Urinary bladder (tissue), 4 donors: ENCODE data around the gene PRDM16. TPM values are rescaled to one million over a fixed set of nuclear protein-coding genes. Genes with fewer than 3 reads are reported as not detected.

Experiments
- DNase-seq: peaks from one replicate; pipeline ENCODE4 v3.0.0-alpha.2; 2015; ENCODE audit errors: extremely low spot score
- H3K27ac ChIP-seq: one replicate; pipeline ENCODE4 v1.5.1; 2013; ENCODE audit warnings: low read depth, mild to moderate bottlenecking, moderate library complexity
- H3K36me3 ChIP-seq: one replicate; pipeline ENCODE4 v1.6.1; 2013; ENCODE audit warnings: mild to moderate bottlenecking, moderate library complexity; ENCODE audit not compliant: insufficient read depth
- H3K4me1 ChIP-seq: one replicate; pipeline ENCODE4 v1.6.1; 2013; ENCODE audit warnings: mild to moderate bottlenecking, moderate library complexity; ENCODE audit not compliant: insufficient read depth
- H3K4me3 ChIP-seq: one replicate; pipeline ENCODE4 v1.5.1; 2013; ENCODE audit warnings: low read depth, low read length
- WGBS: extraction: QIAGEN DNeasy Blood & Tissue Kit; methylation state at CpG from one replicate; pipeline ENCODE4 v1.1.7; 2013; 5-methylcytosine and 5-hydroxymethylcytosine counted together
- polyA plus RNA-seq: library from polyadenylated mRNA; stranded (reverse); fragments of 200-250 nt; gene quantifications from one replicate; pipeline ENCODE4 v1.2.3, GENCODE V29; 2013
- total RNA-seq: library from RNA; depleted of rRNA; stranded (reverse); fragments of >200 nt; gene quantifications from one replicate; pipeline ENCODE4 v1.2.3, GENCODE V29; 2014
- donor health status: healthy with polysubstance abuse.
- donor health status: healthy.

PRDM16 gene
- total and polyA plus RNA-seq, 2 donors, result 2.8 to 3.7 TPM

DNA sequence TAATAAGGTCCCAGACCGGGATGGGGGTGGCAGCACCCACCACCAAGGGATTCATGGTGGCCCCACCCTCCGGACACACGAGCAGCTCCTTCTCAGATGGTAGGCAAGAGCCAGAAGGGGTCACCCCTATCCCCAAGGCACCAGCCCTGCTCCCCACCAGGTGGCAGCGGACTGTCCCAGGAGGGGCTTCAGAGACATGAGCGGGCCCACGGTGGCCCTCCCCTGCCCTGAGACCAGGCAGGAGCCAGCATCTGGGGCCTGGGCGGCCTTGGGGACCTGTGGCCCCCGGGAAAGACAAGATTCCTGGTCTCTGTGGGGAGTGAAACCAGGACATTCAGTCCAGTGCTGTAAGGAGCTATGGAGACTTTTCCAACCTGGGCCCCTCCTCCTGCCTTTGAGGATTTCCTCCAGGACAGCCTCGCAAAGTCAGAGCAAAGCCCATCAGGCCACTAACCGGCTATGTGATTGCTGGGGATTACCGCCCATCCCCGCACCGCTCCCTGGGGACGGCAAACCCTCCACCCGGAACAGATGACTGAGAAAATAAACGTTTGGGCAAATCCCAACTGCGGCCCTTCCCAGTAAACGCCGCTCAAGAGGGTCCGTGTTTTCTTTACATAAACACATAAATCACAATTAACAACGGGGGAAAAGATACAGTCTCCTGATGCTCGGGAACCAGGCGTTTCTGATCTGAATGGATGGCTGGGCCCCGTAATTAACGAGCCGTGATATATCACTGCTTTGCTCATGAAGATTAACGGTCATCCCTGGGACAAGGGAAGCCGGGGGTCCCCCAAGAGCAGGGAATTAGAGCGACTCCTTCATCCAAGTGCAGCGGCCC lies 334.6 kb downstream of the PRDM16 start:
- 31% methylated on average over 30 of the region's 30 CpGs for WGBS
- no peaks in the 10 kb centered on the region for H3K36me3 ChIP-seq
- no peak overlapping the region for H3K27ac ChIP-seq
- no peaks in the 10 kb centered on the region for H3K4me1 ChIP-seq
- H3K4me3 ChIP-seq, result no peak overlapping the region
- DNase-seq, result no peak

DNA sequence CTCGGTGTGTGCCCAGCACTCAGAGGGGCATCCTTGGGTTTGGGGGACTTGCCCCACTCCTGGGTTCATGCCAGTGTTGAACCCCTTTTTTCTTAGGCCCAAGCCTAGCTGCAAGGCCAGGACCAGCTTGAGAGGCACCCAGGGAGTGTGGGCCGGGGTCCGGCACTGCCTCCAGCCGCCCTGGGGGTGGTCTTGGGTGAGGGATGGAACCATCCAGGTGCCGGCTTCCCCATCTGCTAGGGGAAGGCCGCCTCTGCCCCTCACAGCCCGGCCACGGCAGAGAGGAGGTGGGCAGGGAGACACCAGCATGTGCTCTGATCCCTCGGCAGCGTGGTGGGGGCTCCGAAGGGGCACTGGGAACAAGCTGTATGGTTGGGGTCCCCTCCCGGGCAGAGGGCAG lies 335.3 kb downstream of the PRDM16 start:
- Histone ChIP-seq H3K27ac (no peak overlapping the region), H3K4me3 (no peak overlapping the region), H3K4me1 (no peaks in the 10 kb centered on the region), H3K36me3 (no peaks in the 10 kb centered on the region)
- no peak for DNase-seq
- 81% methylated on average over 12 of the region's 12 CpGs for WGBS

DNA sequence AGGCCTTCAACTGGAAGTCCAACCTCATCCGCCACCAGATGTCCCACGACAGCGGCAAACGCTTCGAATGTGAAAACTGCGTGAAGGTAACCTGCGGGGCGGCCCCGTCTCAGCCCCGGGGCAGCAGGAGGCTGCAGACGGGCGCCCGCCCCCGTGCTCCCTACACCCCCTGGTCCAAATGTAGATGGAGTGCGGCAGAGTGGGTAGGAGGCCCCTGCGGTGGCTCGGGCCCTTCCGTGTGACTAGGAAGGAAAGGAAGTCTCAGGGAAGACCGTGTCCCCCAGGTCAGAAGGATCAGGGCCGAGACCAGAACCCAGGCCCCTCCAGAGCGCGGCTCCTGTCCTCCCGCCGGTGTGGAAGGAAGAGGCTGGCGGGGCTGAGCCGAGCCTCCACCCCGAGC lies 335.8 kb downstream of the PRDM16 start:
- Histone ChIP-seq H3K4me1 (no peaks in the 10 kb centered on the region), H3K36me3 (no peaks in the 10 kb centered on the region), H3K27ac (no peak overlapping the region), H3K4me3 (no peak overlapping the region)
- no peak for DNase-seq
- 94% methylated on average over 27 of the region's 27 CpGs for WGBS

DNA sequence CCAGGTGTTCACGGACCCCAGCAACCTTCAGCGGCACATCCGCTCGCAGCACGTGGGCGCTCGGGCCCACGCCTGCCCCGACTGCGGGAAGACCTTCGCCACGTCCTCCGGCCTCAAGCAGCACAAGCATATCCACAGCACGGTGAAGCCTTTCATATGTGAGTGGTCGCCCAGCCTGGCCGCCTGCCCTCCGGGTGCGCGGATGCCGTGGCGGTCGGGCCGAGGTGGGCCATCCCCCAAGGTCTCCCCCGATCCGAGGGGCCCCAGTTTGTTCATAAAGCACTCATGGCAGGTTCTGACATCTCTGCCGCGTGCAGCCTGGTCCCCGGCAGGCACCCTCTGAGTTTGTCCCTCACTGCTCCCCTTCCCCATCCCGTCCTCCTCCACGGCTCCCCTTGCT lies 336.5 kb downstream of the PRDM16 start:
- Histone ChIP-seq H3K4me1 (no peaks in the 10 kb centered on the region), H3K27ac (no peak overlapping the region), H3K4me3 (no peak overlapping the region), H3K36me3 (no peaks in the 10 kb centered on the region)
- no peak for DNase-seq
- 89% methylated on average over 30 of the region's 30 CpGs for WGBS

DNA sequence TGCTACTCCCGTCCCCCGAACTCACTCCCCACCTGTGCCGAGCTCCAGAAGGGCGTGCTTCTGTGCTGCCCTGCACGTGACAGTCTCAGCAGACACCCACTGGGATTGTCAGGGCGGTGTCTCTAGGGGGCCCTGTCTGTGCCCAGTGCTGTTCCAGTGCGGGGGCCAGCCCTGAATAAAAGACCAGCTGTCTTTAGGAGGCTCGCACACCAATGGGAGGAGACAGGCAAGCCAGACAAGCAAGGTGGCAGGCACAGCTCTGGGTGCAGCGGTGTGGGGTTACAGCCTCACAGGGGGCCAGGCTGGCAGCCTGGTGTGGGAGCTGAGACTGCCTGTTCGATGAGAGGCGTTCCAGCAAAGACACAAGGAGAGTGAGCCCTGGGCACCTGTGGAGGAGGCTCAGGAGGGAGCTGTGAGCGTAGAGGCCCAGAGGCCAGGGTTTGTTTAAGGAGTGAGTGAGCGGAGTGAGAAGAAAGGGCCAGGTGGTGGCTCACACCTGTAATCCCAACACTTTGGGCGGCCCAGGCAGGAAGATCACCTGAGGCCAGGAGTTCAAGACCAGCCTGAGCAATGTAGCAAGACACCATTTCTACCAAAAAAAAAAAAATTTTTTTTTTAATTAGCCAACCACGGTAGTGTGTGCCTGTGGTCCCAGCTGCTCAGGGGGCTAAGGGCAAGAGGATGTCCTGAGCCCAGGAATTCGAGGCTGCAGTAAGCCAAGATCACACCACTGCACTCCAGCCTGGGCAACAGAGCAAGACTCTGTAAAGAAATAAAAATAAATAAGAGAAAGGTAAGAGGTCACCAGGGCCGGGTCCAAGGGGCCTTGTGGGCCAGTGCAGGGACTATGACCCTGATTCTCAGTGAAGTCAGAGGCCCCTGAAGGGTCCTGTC lies 337.2 kb downstream of the PRDM16 start:
- H3K27ac ChIP-seq, result no peak overlapping the region
- 81% methylated on average over 17 of the region's 17 CpGs for WGBS
- no peaks in the 10 kb centered on the region for H3K4me1 ChIP-seq
- DNase-seq, result no peak
- no peak overlapping the region for H3K4me3 ChIP-seq
- no peaks in the 10 kb centered on the region for H3K36me3 ChIP-seq

GRCh38 chr1:3407021-3407420 lies 338.0 kb downstream of the PRDM16 start:
- DNase-seq, result no peak
- no peaks in the 10 kb centered on the region for H3K36me3 ChIP-seq
- no peak overlapping the region for H3K27ac ChIP-seq
- WGBS, result 77% methylated on average over 12 of the region's 12 CpGs
- no peaks in the 10 kb centered on the region for H3K4me1 ChIP-seq
- H3K4me3 ChIP-seq, result no peak overlapping the region

- Histone ChIP-seq H3K4me1 (no peaks in the 10 kb centered on the region), H3K4me3 (no peak overlapping the region), H3K27ac (no peak overlapping the region), H3K36me3 (no peaks in the 10 kb centered on the region)
- WGBS, result 91% methylated on average over 36 of the region's 36 CpGs
- no peak for DNase-seq
Measured at GRCh38 chr1:3408751-3409266, 339.8 kb downstream of the PRDM16 start.

DNA sequence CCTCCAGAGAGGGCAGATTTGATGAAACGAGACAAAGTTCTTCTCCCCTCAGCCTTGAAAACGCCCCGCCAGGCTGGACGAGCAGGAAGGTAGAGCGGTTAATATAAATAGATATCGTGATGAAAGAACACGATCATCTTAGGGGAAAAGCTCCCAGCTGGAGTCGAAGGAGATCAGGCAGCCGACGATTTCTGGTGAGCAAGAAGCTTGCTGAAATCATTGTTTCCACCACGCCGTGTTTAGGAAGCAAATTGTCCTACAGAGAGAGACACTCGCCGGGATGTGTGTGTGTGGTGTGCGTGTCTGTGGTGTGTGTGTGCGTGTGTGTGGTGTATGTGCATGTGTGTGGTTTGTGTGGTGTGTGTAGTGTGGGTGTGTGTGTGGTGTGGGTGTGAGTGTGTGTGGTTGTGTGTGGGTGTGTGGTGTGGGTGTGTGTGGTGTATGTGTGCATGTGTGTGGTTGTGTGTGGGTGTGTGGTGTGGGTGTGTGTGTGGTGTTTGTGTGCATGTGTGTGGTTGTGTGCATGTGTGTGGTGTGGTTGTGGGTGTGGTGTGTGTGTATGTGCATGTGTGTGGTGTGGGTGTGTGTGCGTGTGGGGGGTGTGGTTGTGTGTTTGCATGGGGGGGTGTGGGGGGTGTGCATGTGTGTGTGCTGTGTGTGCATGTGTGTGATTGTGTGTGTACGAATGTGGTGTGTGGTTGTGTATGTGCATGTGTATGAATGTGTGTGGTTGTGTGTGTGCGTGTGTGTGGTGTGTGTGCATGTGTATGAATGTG lies 340.6 kb downstream of the PRDM16 start:
- WGBS, result 58% methylated on average over 19 of the region's 19 CpGs
- DNase-seq, result no peak
- H3K27ac ChIP-seq, result no peak overlapping the region

DNA sequence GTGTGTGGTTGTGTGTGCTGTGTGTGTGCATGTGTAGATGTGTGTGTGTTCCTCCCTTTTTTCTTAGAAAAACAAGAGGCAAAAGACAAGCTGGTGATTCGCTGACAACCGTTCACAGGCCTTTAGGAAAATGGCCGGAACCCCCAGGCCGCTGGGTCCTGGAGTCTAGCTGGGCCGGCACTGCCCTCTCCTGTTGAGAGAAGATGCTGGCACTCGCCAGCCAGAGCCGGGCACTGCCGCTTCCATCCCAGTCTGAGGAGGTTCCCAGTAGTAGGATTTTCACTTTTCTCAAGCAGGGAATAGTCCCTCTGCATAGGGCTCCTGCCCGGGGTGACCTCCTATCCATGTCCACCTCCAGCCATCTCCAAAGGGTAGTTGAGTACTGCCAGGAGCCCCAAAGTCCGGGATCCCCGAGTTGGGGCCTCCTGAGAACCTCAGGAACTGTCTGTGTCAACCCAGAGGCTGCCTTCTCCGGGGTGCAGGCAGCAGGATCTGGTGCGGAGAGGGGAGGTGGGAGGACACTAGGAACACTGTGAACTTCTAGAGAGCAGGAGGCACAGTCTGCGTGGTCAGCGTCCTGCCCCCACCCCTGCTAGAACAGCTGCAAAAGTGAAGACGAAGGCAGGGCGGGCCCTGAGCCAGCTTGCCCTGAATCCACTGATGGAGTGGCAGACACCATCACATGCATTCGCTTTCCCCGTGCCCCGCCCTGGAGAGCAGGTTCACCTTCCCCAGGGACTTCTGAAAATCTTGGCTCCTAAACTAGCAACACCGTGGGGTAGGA lies 341.3 kb downstream of the PRDM16 start:
- Histone ChIP-seq H3K4me1 (no peaks in the 10 kb centered on the region), H3K4me3 (no peak overlapping the region), H3K36me3 (no peaks in the 10 kb centered on the region), H3K27ac (no peak overlapping the region)
- no peak for DNase-seq
- WGBS, result 58% methylated on average over 21 of the region's 21 CpGs

More for the DNA sequence above, 340.6 kb downstream of the PRDM16 start:
- Histone ChIP-seq H3K4me3 (no peak overlapping the region), H3K36me3 (no peaks in the 10 kb centered on the region), H3K4me1 (no peaks in the 10 kb centered on the region)

DNA sequence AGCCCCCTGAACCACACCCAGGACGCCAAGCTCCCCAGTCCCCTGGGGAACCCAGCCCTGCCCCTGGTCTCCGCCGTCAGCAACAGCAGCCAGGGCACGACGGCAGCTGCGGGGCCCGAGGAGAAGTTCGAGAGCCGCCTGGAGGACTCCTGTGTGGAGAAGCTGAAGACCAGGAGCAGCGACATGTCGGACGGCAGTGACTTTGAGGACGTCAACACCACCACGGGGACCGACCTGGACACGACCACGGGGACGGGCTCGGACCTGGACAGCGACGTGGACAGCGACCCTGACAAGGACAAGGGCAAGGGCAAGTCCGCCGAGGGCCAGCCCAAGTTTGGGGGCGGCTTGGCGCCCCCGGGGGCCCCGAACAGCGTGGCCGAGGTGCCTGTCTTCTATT lies 342.8 kb downstream of the PRDM16 start:
- H3K27ac ChIP-seq, result no peak overlapping the region
- H3K36me3 ChIP-seq, result no peaks in the 10 kb centered on the region
- WGBS, result 82% methylated on average over 30 of the region's 30 CpGs
- no peak for DNase-seq
- H3K4me1 ChIP-seq, result no peaks in the 10 kb centered on the region
- H3K4me3 ChIP-seq, result no peak overlapping the region

DNA sequence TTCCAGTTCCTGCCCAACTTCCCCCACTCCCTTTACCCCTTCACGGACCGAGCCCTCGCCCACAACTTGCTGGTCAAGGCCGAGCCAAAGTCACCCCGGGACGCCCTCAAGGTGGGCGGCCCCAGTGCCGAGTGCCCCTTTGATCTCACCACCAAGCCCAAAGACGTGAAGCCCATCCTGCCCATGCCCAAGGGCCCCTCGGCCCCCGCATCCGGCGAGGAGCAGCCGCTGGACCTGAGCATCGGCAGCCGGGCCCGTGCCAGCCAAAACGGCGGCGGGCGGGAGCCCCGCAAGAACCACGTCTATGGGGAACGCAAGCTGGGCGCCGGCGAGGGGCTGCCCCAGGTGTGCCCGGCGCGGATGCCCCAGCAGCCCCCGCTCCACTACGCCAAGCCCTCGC lies 343.4 kb downstream of the PRDM16 start:
- no peaks in the 10 kb centered on the region for H3K36me3 ChIP-seq
- whole genome bisulfite sequencing, result 90% methylated on average over 33 of the region's 33 CpGs
- no peak overlapping the region for H3K27ac ChIP-seq
- DNase-seq, result no peak
- no peak overlapping the region for H3K4me3 ChIP-seq
- H3K4me1 ChIP-seq, result no peaks in the 10 kb centered on the region

GRCh38 chr1:3413975-3414710 lies 345.1 kb downstream of the PRDM16 start:
- H3K4me1 ChIP-seq, result no peaks in the 10 kb centered on the region
- no peaks in the 10 kb centered on the region for H3K36me3 ChIP-seq
- H3K27ac ChIP-seq, result no peak overlapping the region
- WGBS, result 87% methylated on average over 34 of the region's 34 CpGs
- H3K4me3 ChIP-seq, result no peak overlapping the region
- no peak for DNase-seq
